Activated CD8-positive, alpha-beta memory T cell treated with anti-CD3 and anti-CD28 coated beads, Interleukin-2, amount 50 U/mL, for 1 hour (primary cell): ENCODE data around the gene LMF1.

Experiments used
- DNase-seq: peaks from one replicate; pipeline ENCODE4 v3.0.0-alpha.2; 2020; ENCODE audit errors: extremely low read depth

LMF1 gene

DNA sequence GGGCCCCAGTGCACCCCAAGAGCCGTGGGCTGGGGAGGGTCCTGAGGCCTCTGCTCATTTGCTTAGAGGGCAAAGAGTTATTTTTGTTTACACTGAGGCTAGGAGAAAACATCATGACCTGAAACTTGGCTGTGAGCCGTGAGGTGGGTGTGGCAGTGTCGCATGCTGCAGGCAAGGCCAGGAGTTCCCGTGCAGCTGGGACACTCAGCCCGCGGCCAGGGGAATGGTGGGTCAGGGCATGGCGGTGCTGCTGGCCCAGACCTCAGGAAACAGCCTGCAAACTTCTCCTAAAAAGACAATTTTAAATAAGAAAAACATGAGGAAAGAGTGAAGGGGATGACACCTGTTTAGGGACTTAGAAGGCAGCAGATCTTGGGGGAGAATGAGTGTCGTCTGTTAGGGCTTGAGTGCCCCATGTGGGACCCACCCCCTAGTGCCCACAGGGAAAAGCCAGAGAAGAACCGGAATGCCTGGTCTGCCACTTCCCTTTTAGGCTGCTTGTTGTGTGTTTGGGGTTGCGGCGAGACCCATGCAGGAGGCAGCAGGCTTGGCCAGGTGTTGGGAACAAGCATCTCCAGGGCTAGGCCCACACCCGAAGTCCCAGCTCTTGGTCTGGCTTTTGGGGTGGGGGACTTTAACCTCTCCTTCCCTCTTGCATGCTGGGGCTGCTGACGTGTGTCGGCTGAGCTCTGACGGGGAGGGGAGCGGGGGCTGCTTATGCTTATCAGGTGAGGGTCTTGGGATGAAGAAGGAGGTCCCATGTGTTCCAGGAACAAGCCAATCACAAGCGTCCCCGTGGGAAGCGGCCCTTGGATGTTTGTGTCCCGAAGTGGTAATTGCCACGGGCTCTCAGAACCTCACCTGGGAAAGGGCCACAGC lies 89.3 kb downstream of the LMF1 start:
- DNase-seq: no peak

DNA sequence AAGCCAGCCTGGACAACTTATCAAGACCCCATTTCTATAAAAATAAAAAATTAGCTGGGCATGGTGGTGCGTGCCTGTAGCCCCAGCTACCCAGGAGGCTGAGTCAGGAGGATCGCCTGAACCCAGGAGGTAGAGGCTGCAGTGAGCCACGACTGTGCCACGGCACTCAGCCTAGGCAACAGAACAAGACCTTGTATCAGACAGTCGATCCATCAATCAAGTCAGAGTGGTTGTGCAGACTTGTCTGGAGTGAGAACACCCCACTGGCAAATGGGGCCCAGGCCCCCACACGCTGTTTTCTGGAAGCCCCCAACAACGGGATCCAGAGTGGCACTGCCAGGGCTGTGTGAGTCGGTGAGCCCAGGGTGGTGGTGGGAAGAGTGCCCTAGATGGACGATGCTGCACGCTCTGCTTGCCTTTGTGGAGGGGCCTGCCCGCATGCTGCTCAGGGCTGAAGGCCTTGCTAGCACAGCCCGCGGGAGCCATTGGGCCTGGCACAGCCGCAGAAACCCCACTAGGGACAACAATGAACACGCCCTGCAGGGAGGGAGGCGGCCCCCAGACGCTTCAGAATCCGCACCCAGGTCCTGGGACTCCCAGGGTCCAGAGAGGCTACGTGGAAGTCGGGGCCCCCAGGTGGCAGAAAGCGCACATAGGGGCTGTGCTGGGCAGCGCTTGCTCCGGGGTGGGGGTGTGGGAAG lies 90.2 kb downstream of the LMF1 start:
- DNase-seq: no peak

DNA sequence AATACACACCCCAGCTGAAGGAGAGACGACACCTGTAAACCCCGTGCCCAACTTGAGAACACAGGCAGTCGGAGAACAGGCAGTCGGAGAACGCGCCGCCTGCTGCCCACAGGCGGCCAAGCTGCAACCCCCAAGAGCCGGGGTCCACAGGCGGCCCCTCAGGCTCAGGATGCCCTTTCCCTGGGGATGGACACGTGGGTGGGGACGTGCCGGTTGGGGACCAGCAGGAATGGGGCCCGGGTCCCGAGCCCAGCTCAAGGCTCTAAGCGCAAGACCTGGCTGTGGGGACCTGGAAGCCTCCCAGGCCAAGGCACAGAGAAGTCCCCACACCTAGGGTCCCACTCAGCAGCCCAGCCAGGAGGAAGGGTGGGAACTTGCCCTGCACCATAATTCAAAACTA lies 90.8 kb downstream of the LMF1 start:
- DNase-seq: no peak

DNA sequence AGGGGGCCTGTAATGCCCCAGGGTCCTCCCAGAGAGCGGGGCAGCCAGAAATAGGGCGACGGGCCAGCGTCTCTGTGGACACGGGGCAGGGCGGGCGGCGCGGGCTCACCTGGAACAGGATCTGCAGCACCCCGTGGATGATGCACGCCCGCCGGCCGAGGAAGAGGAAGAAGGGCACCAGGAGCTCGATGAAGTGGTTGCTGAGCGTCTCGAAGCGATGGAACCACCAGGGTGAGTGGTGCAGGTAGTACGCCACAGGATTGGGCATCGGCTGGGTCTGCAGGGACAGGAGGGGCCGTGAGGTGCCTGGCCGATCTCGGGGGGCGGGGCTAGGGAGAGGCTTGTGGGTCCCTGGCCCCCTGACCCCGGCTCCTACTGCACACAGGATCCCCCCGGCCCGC lies 91.3 kb downstream of the LMF1 start:
- no peak for DNase-seq

DNA sequence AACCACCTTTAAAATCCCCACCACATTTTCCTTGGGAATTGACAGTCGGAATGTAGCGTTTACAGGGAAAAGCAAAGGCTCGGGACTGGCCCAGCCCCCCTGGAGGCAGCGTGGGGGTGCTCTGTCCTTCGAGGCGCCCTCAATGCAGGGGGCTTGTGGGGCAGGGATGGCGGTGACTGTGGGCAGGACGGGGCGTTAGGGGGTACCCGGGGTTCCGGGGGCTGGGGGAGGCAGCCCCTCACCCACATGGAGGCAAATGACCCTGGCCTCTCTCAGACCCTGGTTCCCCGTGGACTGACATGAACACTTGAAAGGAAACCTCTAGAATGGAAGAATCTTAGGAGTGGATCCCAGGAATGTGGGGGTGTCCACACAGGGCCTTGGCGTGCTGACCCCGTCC lies 91.9 kb downstream of the LMF1 start:
- no peak for DNase-seq

DNA sequence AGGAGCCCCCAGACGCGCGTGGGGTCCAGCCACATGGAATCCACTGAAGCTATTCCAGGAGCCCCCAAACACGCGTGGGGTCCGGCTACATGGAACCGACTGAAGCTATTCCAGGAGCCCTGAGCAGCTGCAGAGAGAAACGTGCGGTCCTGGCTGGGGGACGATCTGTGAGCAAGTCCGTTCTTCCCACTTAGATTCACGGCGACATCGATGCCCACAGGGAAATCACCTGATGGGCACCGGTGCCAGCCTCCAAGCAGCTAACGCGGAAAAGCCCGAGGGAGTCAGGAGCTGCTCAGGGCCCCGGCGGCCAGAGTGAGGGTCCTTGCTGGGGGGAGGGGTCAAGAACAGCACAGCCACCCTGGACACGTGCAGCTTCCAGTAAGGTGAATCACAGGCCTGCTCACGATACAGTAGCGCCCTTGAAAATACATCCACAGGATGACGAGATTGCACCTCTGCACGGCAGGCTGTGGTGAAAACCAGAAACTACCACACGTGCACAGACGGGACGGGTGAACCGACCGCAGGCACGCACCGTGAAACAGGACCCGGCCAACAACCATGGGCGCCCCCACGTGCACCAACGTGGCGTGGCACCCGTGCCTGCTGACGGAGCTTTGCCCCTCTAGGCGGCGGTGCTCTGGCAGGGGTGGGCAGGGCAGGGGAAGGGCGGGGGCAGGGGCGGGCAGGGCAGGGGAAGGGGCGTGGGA lies 92.6 kb downstream of the LMF1 start:
- DNase-seq: no peak

DNA sequence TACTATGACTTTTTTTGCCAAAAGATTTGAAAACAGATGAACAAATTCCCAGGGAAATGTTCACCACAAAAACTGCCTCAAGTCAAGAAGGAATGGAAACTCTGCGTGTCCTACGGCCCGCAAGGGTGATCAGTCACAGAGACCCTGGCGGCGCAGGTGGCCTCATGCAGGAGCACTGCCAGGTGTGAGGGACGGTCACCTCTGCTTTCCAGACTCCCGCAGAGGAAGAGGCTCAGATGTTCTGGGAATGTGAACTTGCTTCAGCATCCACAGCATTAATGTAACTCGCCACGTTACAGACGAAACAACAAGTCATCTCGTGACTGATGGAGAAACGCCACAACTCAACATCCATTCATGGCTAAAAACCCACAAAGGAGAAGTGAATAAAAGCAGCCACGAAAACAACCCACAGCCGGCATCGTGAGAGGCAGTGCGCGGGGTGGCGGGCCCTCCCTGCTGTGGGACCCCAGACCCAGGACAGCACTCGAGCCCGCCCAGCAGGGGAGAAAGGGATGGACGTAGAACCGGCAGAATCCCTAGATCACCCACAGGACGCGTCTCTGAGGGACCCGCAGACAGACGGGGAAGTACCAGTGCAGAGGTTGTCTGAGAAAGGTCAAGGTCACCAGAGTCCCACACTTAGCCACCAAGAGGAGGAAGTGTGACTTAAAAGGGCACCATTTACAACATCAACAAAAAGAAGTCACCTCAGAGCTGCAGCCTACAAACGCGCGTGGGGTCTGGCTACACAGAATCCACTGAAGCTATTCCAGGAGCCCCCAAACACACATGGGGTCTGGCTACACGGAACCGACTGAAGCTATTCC lies 93.3 kb downstream of the LMF1 start:
- DNase-seq: no peak

DNA sequence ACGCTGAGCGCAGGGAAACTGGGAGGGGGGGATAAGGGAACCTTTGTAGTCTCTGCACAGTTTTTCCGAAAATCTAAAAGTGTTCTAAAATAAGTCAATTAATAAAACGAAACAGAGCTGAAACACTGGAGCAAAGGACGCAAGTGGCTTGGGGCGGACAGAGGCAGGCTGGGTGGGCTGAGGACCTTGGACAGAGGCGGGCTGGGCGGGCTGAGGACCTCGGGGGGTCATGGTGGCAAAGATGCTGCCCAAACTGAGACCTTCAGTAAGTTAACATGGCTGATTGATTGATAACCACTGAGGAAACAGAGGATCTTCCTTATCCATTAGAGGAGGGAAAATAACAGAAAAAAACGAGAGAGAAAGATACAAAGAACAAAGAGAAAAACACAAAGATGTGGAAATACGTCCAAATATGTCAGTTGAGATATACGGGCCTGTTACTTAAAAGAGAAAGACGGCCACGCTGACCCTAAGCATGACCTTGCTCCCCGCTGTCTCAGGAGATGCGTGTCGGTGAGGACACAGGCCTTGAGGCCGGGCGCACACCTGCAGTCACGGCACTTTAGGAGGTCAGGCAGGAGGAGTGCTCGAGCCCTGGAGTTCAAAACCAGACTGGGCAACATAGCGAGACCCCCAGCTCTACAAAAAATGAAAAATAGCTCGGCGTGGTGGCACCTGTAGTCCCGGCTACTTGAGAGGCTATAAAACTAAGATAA lies 94.1 kb downstream of the LMF1 start:
- DNase-seq: no peak

DNA sequence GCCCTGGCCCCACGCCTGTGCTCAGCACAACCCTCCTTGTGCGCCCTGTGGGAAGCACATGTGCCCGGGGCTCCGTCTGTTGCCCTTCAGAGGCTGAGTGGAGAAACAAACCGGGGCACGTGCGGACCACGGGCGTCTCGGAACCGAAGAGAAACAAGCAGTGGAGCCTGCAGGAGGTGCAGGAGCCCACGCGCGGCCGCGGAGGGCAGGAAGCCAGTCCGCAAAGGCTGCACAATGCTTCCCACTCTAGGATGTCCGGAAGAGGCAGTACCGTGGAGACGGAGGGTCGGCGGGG lies 94.8 kb downstream of the LMF1 start:
- no peak for DNase-seq

DNA sequence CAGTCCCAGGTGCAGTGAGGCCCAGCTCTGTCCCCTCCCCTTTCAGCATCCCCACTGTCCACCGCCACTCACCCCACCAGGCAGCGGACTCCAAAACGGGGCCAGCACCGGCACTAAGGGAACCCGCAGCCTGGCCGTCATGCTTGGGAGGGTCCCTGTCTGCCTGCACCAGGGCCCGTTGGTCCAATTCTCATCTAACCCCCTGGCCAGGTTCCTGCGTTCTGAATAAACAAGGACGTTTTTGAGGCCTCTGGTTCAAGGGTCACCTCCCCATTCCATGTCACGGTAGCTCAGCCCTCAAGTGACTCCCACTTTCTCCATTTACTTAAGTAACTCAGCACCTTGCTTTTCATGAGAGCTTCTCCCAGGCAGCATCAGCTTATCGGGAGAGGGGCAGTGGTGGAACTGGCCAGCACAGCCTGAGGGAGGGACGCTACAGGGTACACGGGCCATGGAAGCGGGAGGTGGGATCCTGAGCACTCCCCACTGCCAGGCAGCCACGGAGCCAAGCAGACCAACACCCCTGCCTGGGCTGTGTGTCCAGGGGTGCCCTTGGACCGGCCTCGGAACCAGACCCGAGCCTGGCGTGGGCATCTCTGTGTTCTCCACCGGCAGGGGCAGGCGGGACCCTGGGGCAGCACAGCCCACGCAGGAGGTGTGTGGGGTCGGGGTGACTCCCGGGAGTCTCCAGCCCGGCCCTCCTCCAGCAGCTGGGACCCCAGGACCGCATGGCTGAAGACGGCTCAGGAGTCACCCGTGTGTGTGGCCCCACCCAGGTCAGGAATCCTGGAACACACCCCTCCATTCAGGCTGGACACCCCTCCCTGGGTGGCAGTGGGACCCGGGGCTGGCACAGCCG lies 95.4 kb downstream of the LMF1 start:
- DNase-seq: no peak

DNA sequence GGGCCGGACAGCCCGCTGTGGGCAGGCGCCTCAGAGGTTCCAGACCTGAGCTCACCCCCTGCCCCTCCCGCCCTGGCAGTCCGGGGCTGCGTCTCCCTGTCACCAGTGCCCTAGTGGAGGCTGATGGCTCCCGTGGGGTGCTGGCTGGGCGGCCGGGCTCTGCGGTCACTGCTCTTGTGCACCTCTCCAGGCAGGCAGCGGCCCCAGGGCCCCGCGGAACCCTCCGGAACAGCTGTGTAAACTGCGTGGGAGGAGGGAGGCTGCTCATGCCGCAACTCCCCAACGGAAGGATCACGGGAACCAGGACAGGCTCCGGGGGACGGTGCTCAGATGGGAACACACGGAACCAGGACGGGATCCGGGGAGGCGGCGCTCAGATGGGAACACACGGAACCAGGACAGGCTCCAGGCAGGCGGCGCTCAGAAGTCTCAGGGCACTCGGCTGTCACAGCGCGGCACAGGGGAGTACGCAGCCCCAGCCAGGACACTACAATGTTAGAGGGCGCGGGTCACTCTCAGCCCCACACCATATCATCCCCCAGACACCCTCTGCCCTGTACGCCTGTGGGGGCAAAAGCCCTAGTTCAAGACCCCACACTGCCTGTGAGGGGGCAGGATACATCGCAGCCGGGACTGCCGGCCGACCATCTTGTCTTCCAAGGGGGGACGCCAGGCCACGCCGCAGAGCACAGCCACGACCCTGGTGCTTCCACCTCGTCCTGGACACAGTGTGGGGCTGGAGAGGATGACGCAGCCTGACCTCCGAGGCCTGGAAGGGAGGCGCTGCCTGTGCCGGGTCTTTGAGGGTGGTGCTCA lies 96.2 kb downstream of the LMF1 start:
- no peak for DNase-seq

DNA sequence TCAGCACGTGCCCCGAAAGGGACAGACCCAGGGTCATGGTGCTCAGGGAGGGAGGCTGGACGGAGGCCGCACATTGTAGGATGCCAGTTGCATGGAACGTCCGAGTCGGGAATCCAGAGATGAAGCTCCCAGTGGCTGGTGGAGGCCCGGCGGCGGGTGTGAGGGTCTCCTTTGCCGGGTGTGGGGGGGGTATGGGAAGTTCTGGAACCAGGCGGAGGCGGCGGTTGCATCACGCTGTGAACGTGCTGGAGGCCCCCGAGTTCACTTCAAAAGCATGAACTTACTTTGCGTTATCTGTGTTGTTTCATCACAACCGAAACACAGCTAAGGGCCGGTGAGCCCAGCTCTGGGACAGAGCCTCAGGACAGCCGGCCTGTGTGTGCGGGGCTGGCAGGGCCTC lies 96.9 kb downstream of the LMF1 start:
- no peak for DNase-seq

DNA sequence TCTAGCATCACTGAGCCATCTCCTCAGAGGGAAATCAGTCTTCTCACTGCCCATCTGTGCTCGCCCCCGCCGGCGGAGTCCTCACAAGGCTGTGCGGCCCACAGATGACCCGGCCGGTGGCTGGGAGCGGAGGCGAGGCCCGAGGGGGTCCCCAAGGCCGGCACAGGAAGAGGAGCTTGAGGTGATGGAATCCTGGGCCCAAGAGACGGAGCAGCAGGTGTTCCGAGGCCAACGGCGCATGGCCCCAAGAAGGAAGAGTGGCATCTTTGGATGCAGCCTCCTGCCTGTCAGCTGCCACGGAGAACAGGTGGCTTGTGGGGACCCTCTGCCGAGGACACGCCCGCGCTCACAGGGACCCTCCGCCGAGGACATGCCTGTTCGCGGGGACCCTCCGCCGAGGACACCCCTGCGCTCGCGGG lies 97.5 kb downstream of the LMF1 start:
- DNase-seq: no peak

DNA sequence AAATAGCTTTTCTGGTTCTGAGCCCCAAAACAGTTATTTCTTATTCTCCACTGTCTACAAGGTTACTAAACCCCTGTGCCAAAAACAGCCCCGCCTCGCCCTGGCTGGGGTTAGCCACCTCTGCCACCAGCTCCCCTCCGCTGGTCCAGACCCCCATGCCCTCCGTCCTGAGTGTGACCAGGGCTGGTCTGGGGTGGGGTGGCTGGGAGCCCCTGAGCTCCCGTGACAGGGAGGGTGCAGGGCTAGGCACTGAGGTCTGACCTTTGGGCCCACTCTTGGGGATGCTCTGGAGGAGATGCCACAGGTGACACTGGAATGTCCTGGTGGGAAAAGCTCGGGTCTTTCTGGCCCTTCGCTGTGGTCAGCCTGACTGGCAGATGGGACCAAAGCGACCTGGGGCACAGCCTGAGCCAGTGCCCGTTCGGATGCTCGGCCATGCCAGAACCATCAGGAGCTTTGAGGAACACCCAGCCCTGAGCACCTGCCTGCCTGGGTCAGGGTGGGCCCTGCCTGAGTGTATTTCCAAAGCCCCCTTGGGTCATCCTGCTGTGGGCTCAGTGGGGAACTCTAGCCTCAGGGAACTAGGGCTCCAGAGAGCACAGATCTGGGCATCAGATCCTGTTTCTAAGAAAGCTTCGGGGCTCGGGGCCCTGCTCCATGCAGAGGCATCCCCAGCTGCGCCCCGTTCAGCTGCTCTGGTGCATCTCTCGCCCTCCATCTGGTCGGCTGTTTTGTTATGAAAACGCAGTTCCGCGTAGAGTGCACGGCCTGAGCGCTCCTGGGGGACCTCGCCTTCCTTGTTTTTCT lies 98.1 kb downstream of the LMF1 start:
- no peak for DNase-seq

DNA sequence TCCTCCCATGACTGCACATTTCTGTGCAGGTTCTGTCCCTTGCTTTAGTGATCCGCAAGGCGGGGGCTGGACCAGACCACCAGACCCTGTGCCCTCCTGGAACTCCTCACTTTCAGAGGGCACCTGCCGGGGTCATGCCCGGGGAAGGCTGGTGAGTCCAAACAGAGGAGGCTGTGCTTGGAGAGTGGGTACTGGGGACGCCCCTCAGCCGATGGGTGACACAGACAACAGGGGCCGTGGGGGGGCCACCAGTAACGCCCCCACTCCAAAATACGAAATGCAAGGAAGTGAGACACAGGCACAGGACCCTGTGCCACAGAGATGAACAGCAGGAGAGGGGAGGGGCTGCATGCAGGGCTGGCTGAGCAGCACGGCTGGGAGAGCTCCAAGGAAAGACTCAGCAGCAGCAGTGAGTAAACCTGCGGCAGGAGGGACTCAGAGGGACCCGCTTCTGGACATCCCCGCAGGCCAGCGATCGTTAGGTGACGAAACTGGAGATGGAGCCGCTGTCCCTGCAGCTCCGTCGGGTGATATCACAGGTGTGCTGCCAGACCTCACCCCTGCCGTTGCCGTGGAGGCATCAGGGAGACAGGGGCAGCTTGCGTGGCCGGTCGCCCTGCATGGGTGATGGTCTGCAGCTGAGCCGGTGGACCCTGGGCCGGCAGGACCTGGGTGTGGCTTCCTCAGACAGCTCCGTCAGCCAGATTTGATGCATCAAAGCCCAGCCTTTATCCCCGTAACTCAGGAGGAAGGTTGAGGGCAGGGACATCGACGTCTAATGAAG lies 99.0 kb downstream of the LMF1 start:
- no peak for DNase-seq

DNA sequence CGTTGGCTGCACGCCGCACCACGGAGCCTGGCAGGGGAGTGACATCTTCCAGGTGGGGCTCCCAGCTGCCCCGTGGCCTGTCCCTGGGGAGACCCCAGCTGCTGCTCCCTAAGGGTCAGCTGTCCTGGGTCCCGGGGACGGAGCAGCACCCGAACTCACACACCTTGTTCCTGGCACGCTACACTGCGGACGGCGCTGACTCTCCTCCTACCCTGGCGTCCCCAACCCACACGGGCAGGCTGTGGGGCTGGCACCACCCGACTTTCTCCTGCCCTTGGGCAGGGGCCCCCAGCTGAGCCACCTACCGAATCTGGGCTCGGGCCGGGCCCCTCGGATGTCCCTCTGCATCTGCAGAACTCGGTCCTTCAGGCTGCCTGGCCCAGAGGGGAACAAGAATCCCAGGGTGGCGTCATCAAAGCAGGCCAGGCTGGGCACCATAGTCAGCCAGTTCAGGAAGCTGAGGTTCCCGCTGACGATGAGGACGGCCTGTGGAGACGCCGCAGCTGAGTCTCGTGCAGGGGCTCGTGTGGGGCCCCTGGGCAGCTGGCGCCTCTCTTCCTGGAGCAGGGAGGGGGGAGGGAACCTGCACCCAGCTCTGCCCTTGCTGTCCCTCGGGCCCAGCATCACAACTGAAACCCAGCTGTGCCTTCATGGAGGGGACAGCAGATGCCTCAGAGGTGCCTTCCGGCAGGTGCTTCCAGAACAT lies 99.8 kb downstream of the LMF1 start:
- DNase-seq: no peak
